ENCODE measurements around the gene IL20RB. TPM values are rescaled to one million over a fixed set of nuclear protein-coding genes. Genes with fewer than 3 reads are reported as not detected.

Gene IL20RB
- total RNA-seq, 1 experiment from 2014 or later: 6.4 TPM

DNA sequence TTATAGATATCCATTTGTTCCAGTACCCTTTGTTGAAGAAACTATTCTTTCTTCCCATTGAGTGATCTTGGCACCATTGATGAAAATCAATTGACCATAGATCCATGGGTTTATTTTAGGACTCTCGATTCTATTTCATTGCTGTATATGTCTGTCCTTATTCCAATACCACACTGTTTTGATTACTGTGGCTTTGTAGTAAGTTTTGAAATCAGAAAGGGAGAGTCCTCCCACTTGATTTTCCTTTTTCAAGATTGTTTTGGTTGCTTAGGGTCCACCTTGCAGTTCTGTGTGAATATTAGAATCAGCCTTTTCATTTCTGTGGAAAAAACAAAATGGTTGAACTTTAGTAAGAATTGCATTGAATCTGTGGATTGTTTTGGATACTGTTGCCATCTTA, 20.6 kb upstream of the IL20RB start:
- Histone ChIP-seq H3K27me3 (no peaks in the 10 kb centered on the region), H3K36me3 (peaks cover 36% of the 10 kb centered on the region), H3K9me3 (peaks cover 9% of the 10 kb centered on the region), H3K4me3 (no peak overlapping the region)
- no peak for DNase-seq

DNA sequence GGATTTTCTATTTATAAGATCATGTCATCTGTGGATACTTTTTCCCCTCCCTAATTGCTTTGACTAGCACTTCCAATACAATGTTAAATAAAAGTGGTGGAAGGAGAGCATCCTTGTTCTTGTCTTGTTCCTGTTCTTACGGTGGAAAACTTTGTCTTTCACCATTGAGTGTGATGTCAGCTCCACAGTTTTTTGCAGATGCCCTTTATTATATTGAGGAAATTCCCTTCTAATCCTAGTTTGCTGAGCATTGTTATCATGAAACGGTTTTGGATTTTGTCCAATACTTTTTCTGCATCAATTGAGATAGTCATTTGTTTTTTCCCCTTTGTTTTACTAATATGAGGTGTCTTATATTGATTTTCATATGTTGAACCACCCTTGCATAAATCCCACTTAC, 19.9 kb upstream of the IL20RB start:
- no peaks in the 10 kb centered on the region for H3K27me3 ChIP-seq
- H3K36me3 ChIP-seq: peaks cover 32% of the 10 kb centered on the region
- no peak overlapping the region for H3K4me3 ChIP-seq
- no peak for DNase-seq
- peaks cover 9% of the 10 kb centered on the region for H3K9me3 ChIP-seq

DNA sequence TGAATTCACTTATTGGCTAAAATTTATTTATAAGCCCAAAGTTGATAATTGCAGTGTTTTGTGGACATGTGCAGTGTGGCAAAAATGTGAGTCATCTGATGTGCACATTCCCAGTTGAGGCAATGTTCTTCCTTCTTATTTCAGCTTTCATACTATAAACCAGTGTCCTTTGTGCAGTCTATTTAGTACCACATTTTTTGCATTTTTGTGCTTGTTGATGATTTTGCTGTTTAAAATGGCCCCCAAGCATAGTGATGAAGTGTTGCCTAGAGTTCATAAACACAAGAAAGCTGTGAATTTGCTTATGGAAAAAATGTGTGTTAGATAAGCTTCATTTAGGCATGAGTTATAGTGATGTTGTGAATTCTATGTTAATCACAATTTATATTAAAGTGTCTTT, 19.4 kb upstream of the IL20RB start:
- no peak for DNase-seq
- peaks cover 9% of the 10 kb centered on the region for H3K9me3 ChIP-seq
- H3K36me3 ChIP-seq: peaks cover 29% of the 10 kb centered on the region
- no peaks in the 10 kb centered on the region for H3K27me3 ChIP-seq
- no peak overlapping the region for H3K4me3 ChIP-seq

DNA sequence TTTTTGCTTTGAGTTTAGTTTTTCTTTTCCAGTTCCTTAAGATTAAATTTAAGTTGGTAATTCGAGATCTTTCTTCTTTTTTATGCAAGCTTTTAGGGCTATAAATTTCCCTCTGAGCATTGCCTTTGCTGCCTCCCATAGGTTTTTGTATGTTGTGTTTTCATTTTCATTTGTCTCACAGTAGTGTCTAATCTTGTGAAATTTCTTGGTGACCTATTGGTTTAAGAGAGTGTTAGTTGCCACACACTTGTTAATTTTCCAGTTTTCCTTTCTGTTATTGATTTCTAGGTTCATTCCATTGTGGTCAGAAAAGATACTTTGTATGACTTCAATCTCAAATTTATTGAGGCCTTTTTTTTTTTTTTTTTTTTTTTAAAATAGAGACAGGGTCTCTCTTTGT, 18.3 kb upstream of the IL20RB start:
- peaks cover 24% of the 10 kb centered on the region for H3K36me3 ChIP-seq
- no peak for DNase-seq
- H3K27me3 ChIP-seq: no peaks in the 10 kb centered on the region
- H3K9me3 ChIP-seq: peaks cover 9% of the 10 kb centered on the region
- H3K4me3 ChIP-seq: no peak overlapping the region

DNA sequence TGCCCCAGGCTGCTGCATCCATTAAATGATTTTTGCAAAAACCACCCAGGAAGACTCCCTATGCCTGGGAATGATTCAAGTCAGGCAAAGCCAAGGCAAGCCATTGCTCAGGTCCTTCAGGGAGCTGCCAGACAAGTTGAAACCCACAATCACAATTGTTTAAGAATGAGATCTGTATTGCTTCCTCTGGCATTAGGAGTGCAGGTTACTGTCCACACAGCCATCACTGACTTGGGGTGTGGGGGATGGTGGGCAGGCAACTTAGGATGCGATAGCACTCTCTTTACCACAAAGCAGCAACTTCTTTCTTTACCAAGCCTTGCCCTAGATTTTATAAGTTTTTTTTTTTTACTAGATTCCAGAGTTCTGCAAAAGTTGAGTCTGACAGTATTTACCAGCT, 15.0 kb upstream of the IL20RB start:
- H3K36me3 ChIP-seq: peaks cover 16% of the 10 kb centered on the region
- H3K4me3 ChIP-seq: no peak overlapping the region
- no peaks in the 10 kb centered on the region for H3K27me3 ChIP-seq
- DNase-seq: no peak
- no peaks in the 10 kb centered on the region for H3K9me3 ChIP-seq

DNA sequence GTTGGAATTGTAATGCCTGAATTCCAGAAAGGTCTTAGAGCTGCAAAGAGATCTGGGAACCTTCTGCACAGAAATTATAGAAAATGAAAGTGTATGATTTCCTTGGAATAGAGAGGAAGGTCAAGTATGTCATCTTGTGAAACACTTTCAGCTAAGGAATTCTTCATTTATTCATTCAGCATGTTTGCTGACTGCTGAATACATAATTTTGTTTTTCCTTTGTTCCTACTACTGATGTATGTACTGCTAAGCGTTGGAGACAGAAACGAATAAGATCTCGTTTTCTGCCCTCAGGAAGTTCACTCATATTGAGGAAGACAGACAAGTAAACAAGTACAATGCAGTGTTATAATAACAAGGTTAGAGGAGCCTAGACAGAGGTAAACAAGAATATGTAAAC, 14.3 kb upstream of the IL20RB start:
- peaks cover 16% of the 10 kb centered on the region for H3K36me3 ChIP-seq
- no peak overlapping the region for H3K4me3 ChIP-seq
- no peaks in the 10 kb centered on the region for H3K27me3 ChIP-seq
- no peaks in the 10 kb centered on the region for H3K9me3 ChIP-seq
- no peak for DNase-seq

DNA sequence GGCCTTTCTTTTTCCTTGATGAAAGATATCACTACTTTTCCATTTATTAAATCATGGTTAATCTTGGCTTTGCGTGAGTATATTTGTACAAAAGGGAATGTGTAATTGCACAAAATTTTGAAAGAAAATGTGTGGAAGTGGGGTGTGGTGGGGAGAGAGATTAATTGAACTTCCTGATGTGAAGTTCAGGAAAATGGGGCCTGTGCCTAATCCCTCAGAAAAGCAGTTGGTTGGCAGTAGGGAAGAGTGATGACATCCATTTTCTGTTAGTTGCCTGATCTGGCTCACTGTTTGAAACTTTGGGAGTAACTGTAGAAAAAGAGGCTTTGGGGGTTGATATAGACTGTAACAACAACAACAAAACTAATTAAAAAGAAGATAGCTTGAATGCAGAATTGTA, 10.8 kb upstream of the IL20RB start:
- Histone ChIP-seq H3K36me3 (peaks cover 19% of the 10 kb centered on the region), H3K9me3 (no peaks in the 10 kb centered on the region), H3K4me3 (no peak overlapping the region), H3K27me3 (no peaks in the 10 kb centered on the region)
- no peak for DNase-seq

DNA sequence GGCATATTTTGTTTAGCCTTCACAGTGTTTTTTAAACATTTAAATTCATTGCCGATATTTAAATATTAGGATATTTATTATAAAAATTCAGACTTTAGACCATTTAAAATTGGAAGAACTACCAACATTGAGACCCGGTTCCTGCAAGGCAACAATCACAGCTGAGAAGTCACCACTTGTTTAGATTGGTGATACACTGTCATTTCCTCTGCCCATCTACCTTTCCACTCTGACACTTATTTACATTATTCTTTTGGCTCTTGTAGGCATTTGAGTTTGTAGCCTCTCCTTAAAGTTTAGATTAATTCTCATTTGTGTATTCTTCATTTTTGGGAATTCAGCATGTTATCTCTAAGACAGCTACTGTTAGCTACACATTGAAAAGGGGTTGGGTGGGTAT, 10.3 kb upstream of the IL20RB start:
- Histone ChIP-seq H3K9me3 (no peaks in the 10 kb centered on the region), H3K27me3 (no peaks in the 10 kb centered on the region), H3K4me3 (no peak overlapping the region), H3K36me3 (peaks cover 19% of the 10 kb centered on the region)
- DNase-seq: no peak

DNA sequence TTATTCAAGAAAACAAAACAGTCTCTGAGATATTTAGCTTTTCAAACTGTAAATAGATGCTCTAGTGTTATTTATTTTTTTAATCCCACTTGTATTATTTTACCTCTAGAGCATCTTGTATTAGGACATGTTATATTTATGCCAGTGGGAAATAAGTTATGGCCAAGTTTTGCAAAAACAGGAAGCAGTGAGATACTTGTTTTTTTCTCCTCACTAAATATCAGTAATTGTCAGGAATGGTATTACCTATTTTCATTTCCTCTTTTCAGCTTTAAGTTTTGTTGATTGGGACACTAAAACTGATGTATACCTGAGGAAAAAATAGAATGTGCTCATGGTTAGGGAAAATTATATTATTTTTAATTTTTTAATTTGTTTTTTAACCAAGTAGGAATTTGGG, 8.6 kb upstream of the IL20RB start:
- Histone ChIP-seq H3K9me3 (no peaks in the 10 kb centered on the region), H3K36me3 (peaks cover 22% of the 10 kb centered on the region), H3K27me3 (no peaks in the 10 kb centered on the region), H3K4me3 (no peak overlapping the region)
- DNase-seq: no peak

DNA sequence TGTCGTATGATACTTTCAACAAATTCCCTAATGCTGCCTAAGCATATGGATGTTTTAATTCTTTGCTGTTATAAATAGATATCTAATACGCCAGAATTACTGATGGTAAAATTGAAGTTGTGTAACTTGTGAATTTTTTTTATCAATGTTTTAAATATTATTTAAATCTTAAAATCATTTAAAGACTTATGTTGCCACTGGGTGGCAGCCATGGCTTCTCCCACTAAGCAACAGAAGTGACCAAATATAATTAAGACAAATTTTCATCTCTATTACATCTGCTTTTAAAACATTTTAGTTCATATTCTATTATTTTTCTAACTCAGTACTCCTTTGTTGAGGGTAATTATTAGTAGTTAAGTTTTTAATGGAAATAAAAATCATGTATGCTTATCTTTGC, 8.1 kb upstream of the IL20RB start:
- H3K4me3 ChIP-seq: no peak overlapping the region
- peaks cover 24% of the 10 kb centered on the region for H3K36me3 ChIP-seq
- H3K9me3 ChIP-seq: no peaks in the 10 kb centered on the region
- DNase-seq: no peak
- H3K27me3 ChIP-seq: no peaks in the 10 kb centered on the region

DNA sequence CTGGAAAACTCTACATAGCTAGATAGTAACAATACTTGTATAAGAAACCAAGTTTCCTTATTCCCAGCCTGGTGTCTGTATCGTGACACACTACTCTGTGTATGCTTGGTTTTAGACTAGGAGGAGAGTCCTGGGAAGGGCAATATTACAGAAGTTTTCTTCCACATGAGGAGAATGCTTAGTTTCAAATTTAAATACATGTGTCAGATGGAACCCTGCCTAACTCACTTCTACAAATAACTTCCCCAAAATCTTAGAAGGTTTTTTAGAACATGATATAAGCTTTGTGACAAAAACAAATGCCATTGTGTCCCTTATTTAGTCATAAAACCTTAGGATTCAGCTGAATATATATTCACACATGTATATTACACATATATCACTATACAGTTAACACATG, 7.2 kb upstream of the IL20RB start:
- H3K27me3 ChIP-seq: no peaks in the 10 kb centered on the region
- DNase-seq: no peak
- H3K9me3 ChIP-seq: no peaks in the 10 kb centered on the region
- H3K4me3 ChIP-seq: no peak overlapping the region
- H3K36me3 ChIP-seq: peaks cover 18% of the 10 kb centered on the region

DNA sequence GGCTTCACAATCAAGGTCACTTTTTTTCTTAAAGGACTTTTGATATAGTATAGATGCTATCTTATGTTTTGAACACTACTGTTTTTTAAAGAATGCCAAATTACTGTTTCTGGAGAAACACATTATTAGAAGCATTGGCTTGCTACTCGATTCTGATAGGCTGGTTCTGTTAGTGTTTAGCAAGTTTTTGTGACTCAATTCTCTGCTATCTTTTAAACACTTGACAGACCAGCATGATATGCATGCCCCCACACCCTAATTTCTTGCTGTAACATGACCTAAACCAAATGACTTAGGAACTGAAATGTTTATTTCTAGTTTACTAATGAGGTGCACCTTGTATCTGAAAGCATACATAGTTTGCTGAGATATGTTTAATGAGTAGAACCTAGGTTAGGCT, 5.5 kb upstream of the IL20RB start:
- no peaks in the 10 kb centered on the region for H3K9me3 ChIP-seq
- no peak for DNase-seq
- H3K36me3 ChIP-seq: peaks cover 13% of the 10 kb centered on the region
- no peak overlapping the region for H3K4me3 ChIP-seq
- no peaks in the 10 kb centered on the region for H3K27me3 ChIP-seq

DNA sequence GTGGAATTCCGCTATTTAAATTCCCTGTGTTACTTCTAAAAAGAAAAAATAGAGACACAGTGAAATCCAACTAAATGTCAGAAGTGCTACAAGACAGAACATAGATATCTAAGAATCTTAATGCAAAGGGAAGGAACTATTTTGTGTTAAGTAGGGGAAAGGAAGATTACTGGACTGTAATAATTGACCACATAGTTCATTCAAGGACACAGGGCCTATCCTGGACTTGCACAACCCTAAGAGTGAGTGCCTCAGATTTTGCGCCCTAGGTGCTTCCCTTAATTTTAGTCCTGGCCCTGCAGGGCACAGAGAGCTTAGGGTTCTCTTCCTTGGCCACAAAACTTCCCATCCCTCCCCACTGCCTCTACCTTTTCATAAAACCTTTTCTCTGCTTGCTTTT, 3.5 kb upstream of the IL20RB start:
- Histone ChIP-seq H3K27me3 (no peaks in the 10 kb centered on the region), H3K4me3 (no peak overlapping the region), H3K9me3 (no peaks in the 10 kb centered on the region), H3K36me3 (peaks cover 20% of the 10 kb centered on the region)
- DNase-seq: no peak

DNA sequence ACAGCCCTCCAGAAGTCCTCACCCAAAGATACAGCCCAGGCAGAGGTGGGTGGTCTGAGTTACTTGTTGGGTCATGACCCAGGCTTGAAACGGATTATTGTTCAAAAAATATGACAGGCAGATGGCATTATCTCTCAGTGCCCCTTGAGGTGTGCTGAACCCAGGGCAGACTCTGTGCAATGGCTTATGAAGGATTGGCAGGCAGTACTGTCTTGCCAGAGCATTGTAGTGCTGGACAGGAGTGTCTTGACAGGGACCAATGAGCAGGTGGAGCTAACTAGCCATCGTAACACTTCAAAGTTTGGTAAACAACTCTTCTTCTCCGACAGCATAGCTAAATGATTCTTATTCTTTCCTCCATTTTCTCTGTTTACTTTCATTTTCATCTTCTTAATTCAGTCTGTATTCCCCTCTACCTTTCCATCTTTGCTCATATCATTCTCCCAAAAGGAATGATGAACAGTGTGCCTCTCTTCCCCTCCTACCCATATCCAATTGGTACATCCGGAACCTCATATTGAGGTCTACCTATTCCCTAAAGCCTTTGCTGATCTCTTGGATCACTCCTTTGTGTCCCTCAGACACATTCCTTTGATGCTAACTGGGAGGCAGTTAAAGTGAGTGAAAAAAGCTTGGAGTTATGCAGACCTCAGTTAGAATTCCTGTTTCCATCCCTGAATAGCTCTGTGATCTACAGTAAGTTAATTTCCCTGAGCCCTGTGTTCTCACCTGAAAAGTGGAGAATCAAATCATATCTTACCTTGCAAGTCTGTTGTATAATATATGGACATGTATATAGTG, 2.6 kb upstream of the IL20RB start:
- no peak for DNase-seq
- Histone ChIP-seq H3K9me3 (no peaks in the 10 kb centered on the region), H3K4me3 (no peak overlapping the region)

DNA sequence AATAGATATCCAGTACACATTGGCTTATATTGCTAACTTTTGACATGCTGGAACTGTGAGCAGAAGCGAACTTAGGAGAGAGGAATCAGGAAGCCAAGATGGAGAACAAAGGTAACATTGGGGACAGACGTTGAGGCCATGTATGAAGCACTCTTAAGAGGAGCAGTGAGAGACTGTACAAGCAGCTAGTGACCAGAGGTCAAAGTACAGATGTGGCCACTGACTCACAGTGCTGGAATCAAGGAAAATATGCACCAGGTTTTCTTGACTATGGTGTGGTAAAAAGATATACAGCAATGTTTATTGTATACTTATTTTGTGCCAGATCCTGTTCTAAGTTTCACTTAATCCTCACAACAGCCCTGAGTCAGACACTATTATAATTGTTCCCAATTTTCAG, 2.0 kb upstream of the IL20RB start:
- Histone ChIP-seq H3K9me3 (no peaks in the 10 kb centered on the region), H3K36me3 (peaks cover 30% of the 10 kb centered on the region), H3K4me3 (no peak overlapping the region), H3K27me3 (no peaks in the 10 kb centered on the region)
- DNase-seq: peak; percentile 82

More for the DNA sequence above, 2.6 kb upstream of the IL20RB start:
- Histone ChIP-seq H3K36me3 (peaks cover 26% of the 10 kb centered on the region), H3K27me3 (no peaks in the 10 kb centered on the region)

DNA sequence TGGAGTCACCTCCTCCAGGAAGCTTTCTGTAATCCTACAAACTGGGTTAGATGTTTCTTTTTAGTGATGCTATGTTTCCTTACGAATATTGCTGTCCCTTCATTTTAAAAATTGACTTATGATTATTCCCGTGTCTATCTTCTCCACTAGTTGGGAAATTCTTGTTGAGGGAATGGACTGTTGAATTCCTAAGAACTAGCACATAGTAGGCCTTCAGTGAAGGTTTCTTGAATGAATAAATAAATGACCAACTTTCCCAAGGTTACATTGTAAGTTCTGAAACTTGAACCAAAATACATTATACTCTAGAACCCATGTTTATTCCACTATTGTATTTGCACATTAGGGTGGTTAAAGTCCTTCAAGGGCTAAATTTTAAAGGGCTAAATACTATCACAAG, 812 bp upstream of the IL20RB start:
- no peaks in the 10 kb centered on the region for H3K27me3 ChIP-seq
- H3K9me3 ChIP-seq: no peaks in the 10 kb centered on the region
- DNase-seq: no peak
- peaks cover 33% of the 10 kb centered on the region for H3K36me3 ChIP-seq
- no peak overlapping the region for H3K4me3 ChIP-seq

DNA sequence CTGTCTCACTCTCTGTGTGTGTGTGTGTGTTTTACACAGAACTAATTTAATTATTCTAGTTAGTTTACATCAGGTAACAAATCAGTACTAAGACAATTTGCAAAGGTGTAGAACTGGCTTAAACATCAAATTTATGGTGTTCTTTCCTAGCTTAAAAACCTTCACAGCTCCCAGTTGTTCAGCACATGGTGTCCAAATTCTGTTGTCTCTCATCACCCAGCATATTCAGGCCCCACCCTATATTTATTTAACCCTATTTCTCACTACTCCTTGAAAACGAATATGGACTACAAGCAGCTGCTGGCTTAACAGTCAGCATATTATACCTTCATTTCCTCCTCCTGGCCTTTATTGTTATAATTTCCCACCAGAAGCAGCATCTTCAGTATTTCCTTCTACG, 1.2 kb downstream of the IL20RB start:
- Histone ChIP-seq H3K36me3 (peaks cover 37% of the 10 kb centered on the region), H3K4me3 (no peak overlapping the region), H3K9me3 (0 out of 2 replicates have a peak, but pooled peaks cover 2% of the 10 kb centered on the region), H3K27me3 (no peaks in the 10 kb centered on the region)
- DNase-seq: no peak

DNA sequence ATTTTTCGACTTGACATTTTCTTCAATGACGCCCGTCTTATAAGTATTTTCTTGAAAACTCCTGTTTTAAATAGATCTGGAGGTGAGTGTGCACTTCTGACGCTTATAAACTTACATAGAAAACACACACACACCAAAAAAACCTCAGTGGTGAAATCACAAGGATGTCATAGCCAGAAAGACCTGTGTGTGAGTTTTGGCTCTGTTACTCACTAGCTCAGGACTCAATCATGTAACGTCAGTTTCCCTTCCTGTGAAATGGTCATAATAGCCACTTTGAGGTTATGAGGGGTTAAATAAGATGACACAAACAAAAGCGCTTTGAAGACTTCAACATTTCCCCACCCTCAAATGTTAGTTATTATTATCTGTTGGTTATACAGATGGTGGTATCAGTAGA, 1.8 kb downstream of the IL20RB start:
- no peak overlapping the region for H3K4me3 ChIP-seq
- 0 out of 2 replicates have a peak, but pooled peaks cover 2% of the 10 kb centered on the region for H3K9me3 ChIP-seq
- no peaks in the 10 kb centered on the region for H3K27me3 ChIP-seq
- H3K36me3 ChIP-seq: peaks cover 35% of the 10 kb centered on the region
- DNase-seq: no peak
